GM12865 (cell line): ENCODE data around the gene SLC25A15.

Experiments used
- DNase-seq: peaks from one replicate; pipeline ENCODE4 v3.0.0; 2010; ENCODE audit warnings: low read depth
- H3K4me3 ChIP-seq: 2 replicates; pipeline ENCODE4 v1.5.1; 2011; ENCODE audit warnings: mild to moderate bottlenecking, low read depth, low read length, control low read depth
- TF ChIP-seq, protein P1 (sequence below): IDR thresholded peaks from 2 replicates; pipeline ENCODE4 v1.5.1; 2011; ENCODE audit warnings: low read length, control low read depth, low read depth, inconsistent platforms; ENCODE audit not compliant: insufficient read depth; ENCODE audit errors: missing control alignments

SLC25A15 gene

DNA sequence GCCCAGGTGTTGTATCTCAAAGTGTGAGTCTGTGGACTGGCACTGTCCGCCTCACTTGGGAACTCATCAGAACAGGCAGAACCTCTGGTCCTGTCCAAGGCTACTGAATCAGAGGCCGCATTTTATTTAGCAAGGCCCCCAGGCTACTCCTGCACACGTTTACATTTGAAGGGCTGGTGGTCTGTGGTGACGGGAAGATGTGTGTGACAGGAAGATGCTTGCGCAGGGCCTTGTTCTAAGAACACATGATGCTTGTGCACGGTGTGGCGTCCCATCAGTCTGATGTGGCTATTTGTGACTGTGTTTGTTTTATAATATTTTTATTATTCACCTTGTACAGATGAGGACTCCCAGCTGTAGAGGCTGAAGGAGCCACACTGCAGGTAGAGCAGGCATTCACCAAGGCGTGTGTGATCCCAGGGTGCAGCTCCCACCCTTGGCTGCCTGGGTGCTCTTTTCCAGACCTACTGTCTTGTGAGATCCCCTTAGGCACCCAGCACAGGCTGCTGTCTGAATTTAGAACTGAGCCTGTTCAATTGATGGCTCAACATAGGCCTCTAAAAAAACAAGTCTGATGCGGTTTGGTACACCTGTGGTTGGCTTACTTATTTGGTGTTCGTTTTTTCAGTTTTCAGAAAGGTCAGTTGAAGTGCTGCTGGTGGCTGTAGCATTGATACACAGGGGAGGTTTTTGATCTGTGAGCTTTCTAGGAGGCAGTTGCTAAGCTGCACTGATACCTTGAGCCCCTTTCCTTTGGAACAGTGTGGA is 3.1 kb downstream of the SLC25A15 start:
- peak; percentile 63 for DNase-seq
- no peak overlapping the region for H3K4me3 ChIP-seq
- TF ChIP-seq, protein P1, sequence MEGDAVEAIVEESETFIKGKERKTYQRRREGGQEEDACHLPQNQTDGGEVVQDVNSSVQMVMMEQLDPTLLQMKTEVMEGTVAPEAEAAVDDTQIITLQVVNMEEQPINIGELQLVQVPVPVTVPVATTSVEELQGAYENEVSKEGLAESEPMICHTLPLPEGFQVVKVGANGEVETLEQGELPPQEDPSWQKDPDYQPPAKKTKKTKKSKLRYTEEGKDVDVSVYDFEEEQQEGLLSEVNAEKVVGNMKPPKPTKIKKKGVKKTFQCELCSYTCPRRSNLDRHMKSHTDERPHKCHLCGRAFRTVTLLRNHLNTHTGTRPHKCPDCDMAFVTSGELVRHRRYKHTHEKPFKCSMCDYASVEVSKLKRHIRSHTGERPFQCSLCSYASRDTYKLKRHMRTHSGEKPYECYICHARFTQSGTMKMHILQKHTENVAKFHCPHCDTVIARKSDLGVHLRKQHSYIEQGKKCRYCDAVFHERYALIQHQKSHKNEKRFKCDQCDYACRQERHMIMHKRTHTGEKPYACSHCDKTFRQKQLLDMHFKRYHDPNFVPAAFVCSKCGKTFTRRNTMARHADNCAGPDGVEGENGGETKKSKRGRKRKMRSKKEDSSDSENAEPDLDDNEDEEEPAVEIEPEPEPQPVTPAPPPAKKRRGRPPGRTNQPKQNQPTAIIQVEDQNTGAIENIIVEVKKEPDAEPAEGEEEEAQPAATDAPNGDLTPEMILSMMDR, result no peak

GRCh38 chr13:40793339-40793738 is 3.9 kb downstream of the SLC25A15 start:
- H3K4me3 ChIP-seq, result no peak overlapping the region
- no peak for DNase-seq

GRCh38 chr13:40794414-40795368 is 5.3 kb downstream of the SLC25A15 start:
- no peak for DNase-seq
- TF ChIP-seq, protein P1, result no peak
- H3K4me3 ChIP-seq, result no peak overlapping the region

More at GRCh38 chr13:40793339-40793738, 3.9 kb downstream of the SLC25A15 start:
- TF ChIP-seq, protein P1, result no peak

DNA sequence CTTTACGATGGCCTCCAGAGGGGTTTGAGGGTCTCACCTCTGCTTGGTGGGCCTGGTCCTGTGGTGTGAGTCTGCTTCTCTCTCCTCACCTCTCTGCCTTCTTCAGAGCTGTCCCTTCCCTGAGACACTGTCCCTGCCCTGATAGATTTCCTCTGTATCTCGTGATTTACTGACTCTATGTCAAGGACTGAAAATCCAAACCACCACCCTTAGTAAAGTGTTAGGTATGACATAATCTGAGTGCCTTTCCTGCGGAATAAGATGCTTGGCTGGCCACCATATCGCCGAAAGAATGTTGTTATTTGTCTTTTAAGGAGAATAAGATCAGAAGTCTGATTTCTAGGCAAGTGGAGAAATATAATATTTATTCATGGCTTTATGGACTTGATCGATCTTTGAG is 7.2 kb downstream of the SLC25A15 start:
- TF ChIP-seq, protein P1, result no peak
- DNase-seq, result no peak
- no peak overlapping the region for H3K4me3 ChIP-seq

GRCh38 chr13:40798380-40798779 is 9.0 kb downstream of the SLC25A15 start:
- peak; percentile 33 for DNase-seq
- TF ChIP-seq, protein P1, result no peak
- H3K4me3 ChIP-seq, result no peak overlapping the region

GRCh38 chr13:40799508-40799907 is 10.1 kb downstream of the SLC25A15 start:
- no peak for DNase-seq
- H3K4me3 ChIP-seq, result no peak overlapping the region
- TF ChIP-seq, protein P1, result no peak
